Activated T-helper 17 cell treated with anti-CD3 and anti-CD28 coated beads, Interleukin-2, amount 50 U/mL, for 72 hours (primary cell): ENCODE measurements around the gene PSRC1. TPM values are rescaled to one million over a fixed set of nuclear protein-coding genes. Genes with fewer than 3 reads are reported as not detected.

ENCODE experiments used
- ATAC-seq: fragments of 150-1000 bp; cut with Tn5 transposase; replicated peaks from 2 replicates; pipeline ENCODE4 v1.10.0; 2021; ENCODE audit warnings: mild to moderate bottlenecking, moderate library complexity
- H3K27ac Mint-ChIP-seq: one replicate; pipeline ENCODE4 v1.8.0; 2022; ENCODE audit warnings: mixed read lengths
- H3K27me3 Mint-ChIP-seq: one replicate; pipeline ENCODE4 v1.8.0; 2022; ENCODE audit warnings: mixed read lengths
- H3K36me3 Mint-ChIP-seq: one replicate; pipeline ENCODE4 v1.8.0; 2022; ENCODE audit warnings: low read depth, mild to moderate bottlenecking, mixed read lengths
- H3K4me1 Mint-ChIP-seq: one replicate; pipeline ENCODE4 v1.8.0; 2022; ENCODE audit warnings: mixed read lengths
- H3K4me3 Mint-ChIP-seq: one replicate; pipeline ENCODE4 v1.8.0; 2022; ENCODE audit warnings: mild to moderate bottlenecking, mixed read lengths
- H3K9me3 Mint-ChIP-seq: one replicate; pipeline ENCODE4 v1.8.0; 2022; ENCODE audit warnings: mixed read lengths
- total RNA-seq, 2 donors: library from RNA; stranded (reverse); gene quantifications; one replicate each; pipeline ENCODE4 v1.2.3, GENCODE V29; 2022

PSRC1 gene
- total RNA-seq, 2 donors from 2014 or later = 17.5 to 20.3 TPM

- ATAC-seq = no peak
- H3K9me3 Mint-ChIP-seq = no peaks in the 10 kb centered on the region
- peaks cover 10% of the 10 kb centered on the region for H3K27me3 Mint-ChIP-seq
- no peak overlapping the region for H3K4me3 Mint-ChIP-seq
- peaks cover 28% of the 10 kb centered on the region for H3K36me3 Mint-ChIP-seq
- no peak overlapping the region for H3K27ac Mint-ChIP-seq
- peaks cover 12% of the 10 kb centered on the region for H3K4me1 Mint-ChIP-seq
Observed at GRCh38 chr1:109241344-109241743, 41.6 kb downstream of the PSRC1 start.

DNA sequence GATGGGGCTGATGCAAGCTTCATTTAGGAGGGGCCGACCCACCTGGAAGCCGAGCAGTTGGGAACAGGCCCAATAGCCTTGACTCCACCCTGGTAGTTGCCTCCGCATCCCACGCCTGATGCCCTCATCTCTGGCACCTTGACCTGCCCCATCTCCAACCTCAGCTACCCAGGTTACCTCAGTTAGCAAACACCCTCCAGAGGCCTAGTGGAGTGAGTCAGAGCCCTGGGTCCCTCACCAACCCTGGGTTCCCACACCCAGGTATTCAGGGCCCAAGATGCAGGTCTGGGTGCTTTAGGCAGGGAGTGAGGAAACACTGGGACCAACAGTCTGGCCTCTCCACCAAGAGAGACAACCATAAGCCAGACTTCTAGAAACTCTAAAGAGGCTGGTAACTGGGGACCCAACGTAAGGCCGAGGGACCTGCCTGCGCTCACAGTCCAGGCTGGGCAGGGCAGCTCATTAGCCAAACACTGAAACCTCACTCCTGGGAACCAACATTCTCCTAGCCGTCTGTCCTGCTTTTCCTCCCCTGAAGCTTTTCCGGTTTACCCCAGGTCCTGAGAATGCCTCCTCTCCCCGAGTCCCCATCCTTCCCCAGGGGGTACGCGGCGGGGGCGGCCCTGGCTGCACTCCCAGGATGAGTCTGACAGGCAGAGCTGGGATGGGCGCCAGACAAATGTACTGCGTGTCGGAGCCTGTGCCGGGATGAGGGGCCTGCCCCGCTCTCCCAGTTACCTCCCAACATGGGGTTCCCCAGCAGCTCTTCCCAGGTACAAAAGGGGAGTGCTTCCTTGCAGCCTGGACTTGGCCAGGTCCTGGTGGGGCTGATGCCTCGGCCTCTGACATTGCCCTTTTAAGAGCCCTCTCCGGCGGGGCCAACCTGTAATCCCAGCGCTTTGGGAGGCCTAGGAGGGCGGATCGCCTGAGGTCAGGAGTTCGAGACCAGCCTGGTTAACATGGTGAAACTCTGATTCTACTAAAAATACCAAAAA, 42.5 kb downstream of the PSRC1 start:
- Mint-ChIP-seq H3K4me3 (no peak overlapping the region), H3K9me3 (no peaks in the 10 kb centered on the region), H3K36me3 (peaks cover 37% of the 10 kb centered on the region), H3K27ac (peak overlapping the region; percentile 39), H3K27me3 (peaks cover 9% of the 10 kb centered on the region), H3K4me1 (peaks cover 12% of the 10 kb centered on the region)
- ATAC-seq = peak; percentile 28

DNA sequence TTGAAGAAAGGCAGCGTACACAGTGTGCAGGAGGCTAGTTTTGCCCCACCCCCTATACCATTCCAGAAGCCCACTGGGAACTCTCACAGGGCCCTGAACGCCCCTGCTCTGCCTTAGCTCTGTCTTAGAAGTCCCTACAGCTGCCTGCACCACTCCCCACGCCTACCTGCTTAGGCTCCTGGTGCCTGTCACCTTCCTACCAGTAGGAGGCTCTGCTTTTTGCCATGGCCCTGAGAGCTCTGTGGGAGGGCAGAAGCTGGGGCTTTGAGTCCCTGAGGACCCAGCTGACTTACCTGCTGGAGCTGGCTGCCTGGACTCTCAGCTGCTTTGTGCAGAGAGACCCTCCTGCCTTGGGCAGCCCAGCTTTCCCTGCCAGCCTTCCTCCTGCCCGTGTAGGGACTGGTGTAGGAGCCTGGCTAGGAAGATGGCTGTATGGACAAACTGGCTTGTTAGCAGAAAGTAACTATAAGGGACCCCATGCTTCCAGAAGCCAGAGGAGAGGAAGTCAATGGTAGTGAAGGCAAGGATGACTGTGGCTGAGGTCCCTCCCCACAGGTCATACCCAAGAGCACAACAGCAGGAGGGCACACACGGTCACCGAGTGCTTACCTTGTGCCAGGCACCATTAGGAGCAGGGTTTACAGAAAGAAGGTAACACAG, 43.4 kb downstream of the PSRC1 start:
- peak; percentile 73 for ATAC-seq
- H3K4me1 Mint-ChIP-seq = peaks cover 12% of the 10 kb centered on the region
- H3K36me3 Mint-ChIP-seq = peaks cover 46% of the 10 kb centered on the region
- H3K4me3 Mint-ChIP-seq = no peak overlapping the region
- peaks cover 9% of the 10 kb centered on the region for H3K27me3 Mint-ChIP-seq
- no peaks in the 10 kb centered on the region for H3K9me3 Mint-ChIP-seq
- H3K27ac Mint-ChIP-seq = peak overlapping the region; percentile 39

GRCh38 chr1:109239047-109239408, 43.9 kb downstream of the PSRC1 start:
- no peak overlapping the region for H3K4me3 Mint-ChIP-seq
- H3K9me3 Mint-ChIP-seq = no peaks in the 10 kb centered on the region
- no peak for ATAC-seq
- H3K27me3 Mint-ChIP-seq = peaks cover 5% of the 10 kb centered on the region
- no peak overlapping the region for H3K27ac Mint-ChIP-seq
- peaks cover 51% of the 10 kb centered on the region for H3K36me3 Mint-ChIP-seq
- H3K4me1 Mint-ChIP-seq = peaks cover 12% of the 10 kb centered on the region

GRCh38 chr1:109238382-109238781, 44.6 kb downstream of the PSRC1 start:
- Mint-ChIP-seq H3K27me3 (peaks cover 5% of the 10 kb centered on the region), H3K27ac (no peak overlapping the region), H3K4me3 (no peak overlapping the region), H3K4me1 (peaks cover 12% of the 10 kb centered on the region), H3K36me3 (peaks cover 58% of the 10 kb centered on the region), H3K9me3 (no peaks in the 10 kb centered on the region)
- no peak for ATAC-seq

- no peak overlapping the region for H3K4me3 Mint-ChIP-seq
Observed at GRCh38 chr1:109237512-109237911, 45.4 kb downstream of the PSRC1 start.

GRCh38 chr1:109235137-109235536, 47.8 kb downstream of the PSRC1 start:
- peaks cover 5% of the 10 kb centered on the region for H3K4me1 Mint-ChIP-seq
- ATAC-seq = no peak
- H3K36me3 Mint-ChIP-seq = peaks cover 90% of the 10 kb centered on the region
- H3K4me3 Mint-ChIP-seq = no peak overlapping the region
- H3K27me3 Mint-ChIP-seq = no peaks in the 10 kb centered on the region
- peak overlapping the region; percentile 10 for H3K27ac Mint-ChIP-seq
- H3K9me3 Mint-ChIP-seq = no peaks in the 10 kb centered on the region

More at GRCh38 chr1:109237512-109237911, 45.4 kb downstream of the PSRC1 start:
- Mint-ChIP-seq H3K4me1 (peaks cover 12% of the 10 kb centered on the region), H3K9me3 (no peaks in the 10 kb centered on the region), H3K27ac (peak overlapping the region; percentile 41), H3K36me3 (peaks cover 66% of the 10 kb centered on the region), H3K27me3 (peaks cover 3% of the 10 kb centered on the region)
- ATAC-seq = no peak

GRCh38 chr1:109231066-109231465, 51.9 kb downstream of the PSRC1 start:
- Mint-ChIP-seq H3K4me3 (no peak overlapping the region), H3K4me1 (peaks cover 5% of the 10 kb centered on the region), H3K27me3 (no peaks in the 10 kb centered on the region), H3K36me3 (peaks cover 99% of the 10 kb centered on the region), H3K9me3 (no peaks in the 10 kb centered on the region), H3K27ac (no peak overlapping the region)
- no peak for ATAC-seq

Other genes starting within 250 kb of the PSRC1 start
- gene WDR47, start 241.0 kb downstream of the PSRC1 start, total RNA-seq = 10 to 100 TPM in 1 of 2 donors, 1 to 10 TPM in 1; 7.9 to 11.1 TPM
- gene TAF13, start 207.1 kb downstream of the PSRC1 start, total RNA-seq = 10 to 100 TPM; 18.3 to 27.4 TPM
- 10 to 100 TPM; 26.8 to 51.9 TPM for gene TMEM167B, start 192.4 kb downstream of the PSRC1 start, total RNA-seq
- 10 to 100 TPM in 1 of 2 donors, 1 to 10 TPM in 1; 3.9 to 33.3 TPM for gene ELAPOR1, start 169.0 kb downstream of the PSRC1 start, total RNA-seq
- 100 to 1,000 TPM; 116 to 168 TPM for gene SARS1, start 69.2 kb downstream of the PSRC1 start, total RNA-seq
- gene CELSR2, start 33.6 kb downstream of the PSRC1 start, total RNA-seq = 1 to 10 TPM in 1 of 2 donors, under 1 TPM in 1; 0.77 to 1.3 TPM
- gene MYBPHL, start 23.9 kb upstream of the PSRC1 start, total RNA-seq = not detected
- gene SORT1, start 114.8 kb upstream of the PSRC1 start, total RNA-seq = under 1 TPM; 0.66 to 0.78 TPM
- 100 to 1,000 TPM; 106 to 198 TPM for gene PSMA5, start 143.3 kb upstream of the PSRC1 start, total RNA-seq
- not detected for gene SYPL2, start 183.4 kb upstream of the PSRC1 start, total RNA-seq
- gene ATXN7L2, start 200.8 kb upstream of the PSRC1 start, total RNA-seq = 10 to 100 TPM; 14.5 to 15.3 TPM
- gene CYB561D1, start 210.9 kb upstream of the PSRC1 start, total RNA-seq = 10 to 100 TPM in 1 of 2 donors, 1 to 10 TPM in 1; 7.6 to 19.2 TPM
- 1 to 10 TPM; 1.1 to 1.2 TPM for gene AMIGO1, start 226.6 kb upstream of the PSRC1 start, total RNA-seq